ENCODE measurements around the gene ACYP2.
A peak's percentile ranks its signal among the peaks of the same experiment; 100 is the strongest.
"Not testable (repeated sequence)": the region's sequence is repeated elsewhere in the genome, so short reads cannot be mapped to it uniquely, and the experiment has no call there.

The ACYP2 gene

DNA sequence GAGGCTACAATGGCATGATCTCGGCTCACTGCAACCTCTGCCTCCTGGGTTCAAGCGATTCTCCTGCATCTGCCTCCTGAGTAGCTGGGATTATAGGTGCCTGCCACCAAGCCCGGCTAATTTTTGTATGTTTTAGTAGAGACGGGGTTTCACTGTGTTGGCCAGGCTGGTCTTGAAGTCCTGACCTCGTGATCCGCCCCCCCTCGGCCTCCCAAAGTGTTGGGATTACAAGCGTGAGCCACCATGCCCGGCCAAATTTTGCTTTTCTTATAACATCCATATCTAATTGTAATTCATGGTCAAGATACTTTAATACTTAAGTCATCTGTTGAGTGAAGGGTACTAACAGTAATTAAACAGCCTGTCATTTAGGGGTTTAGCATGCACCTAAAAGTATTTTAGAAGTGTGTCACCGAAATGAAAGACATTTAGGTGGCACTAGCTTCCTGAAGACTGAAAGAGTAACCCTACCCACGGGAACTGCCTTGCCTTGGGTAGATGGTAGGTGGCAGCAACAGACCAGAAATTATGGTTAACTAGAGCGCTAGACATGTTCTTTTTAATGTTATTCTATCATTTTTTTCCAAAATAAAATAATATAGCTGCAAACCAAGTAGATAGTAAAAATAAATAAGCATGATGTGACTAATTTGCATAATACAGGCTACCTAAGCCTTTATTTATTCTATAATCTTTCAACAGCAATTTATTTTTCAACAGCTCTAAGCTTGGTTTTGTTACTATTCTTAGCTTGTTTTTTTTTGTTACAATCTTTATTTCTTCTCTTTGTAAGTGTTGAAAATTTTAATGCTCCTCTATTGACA, 8.6 kb upstream of the ACYP2 start:
- no peak for TF ChIP-seq Cebpa-rat (IDR thresholded peaks at IDR 0.05)
- Histone ChIP-seq H3K9ac (peak overlapping the region in 2 of 11 experiments; percentile 21 to 28; a peak in 3 of 22 replicates), H3K27ac (no peak overlapping the region), H3K27me3 (no peaks in the 10 kb centered on the region), H3K36me3 (no peaks in the 10 kb centered on the region), H4K20me1 (no peaks in the 10 kb centered on the region), H3K4me2 (0 out of 22 replicates have a peak overlapping the region, but pooled peaks of 2 of the 11 experiments have one; percentile 1 to 6), H3K4me1 (peaks cover 5 to 39% (median 26%) of the 10 kb centered on the region in 10 experiments; a peak in 18 of 20 replicates), H3K9me3 (replicated peaks in 1 of 11) (no peaks in the 10 kb centered on the region), H3K4me3 (no peak overlapping the region)

DNA sequence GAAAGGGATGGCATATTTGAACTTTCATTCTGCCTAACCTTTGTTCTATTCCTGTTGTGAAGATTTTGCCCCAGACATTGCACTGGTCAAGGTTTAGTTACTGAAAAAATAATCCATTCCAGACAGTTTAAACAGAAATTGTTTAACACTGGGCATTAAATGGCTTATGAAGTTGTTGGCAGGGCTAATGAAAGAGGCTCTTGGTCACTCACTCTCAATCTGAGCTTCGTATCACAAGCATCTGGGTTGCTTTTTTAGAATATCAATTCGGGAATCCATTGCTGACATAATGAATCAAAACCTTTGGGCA, 8.0 kb upstream of the ACYP2 start:
- no peak for TF ChIP-seq Cebpa-rat (IDR thresholded peaks at IDR 0.05)
- Histone ChIP-seq H3K27ac (no peak overlapping the region), H3K9me3 (replicated peaks in 1 of 11) (no peaks in the 10 kb centered on the region), H3K9ac (peak overlapping the region in 2 of 11 experiments; percentile 21 to 23; a peak in 1 of 22 replicates), H4K20me1 (no peaks in the 10 kb centered on the region), H3K4me1 (peaks cover 5 to 34% (median 24%) of the 10 kb centered on the region in 10 experiments; a peak in 18 of 20 replicates), H3K4me3 (no peak overlapping the region), H3K27me3 (no peaks in the 10 kb centered on the region), H3K36me3 (no peaks in the 10 kb centered on the region), H3K4me2 (no peak overlapping the region)

DNA sequence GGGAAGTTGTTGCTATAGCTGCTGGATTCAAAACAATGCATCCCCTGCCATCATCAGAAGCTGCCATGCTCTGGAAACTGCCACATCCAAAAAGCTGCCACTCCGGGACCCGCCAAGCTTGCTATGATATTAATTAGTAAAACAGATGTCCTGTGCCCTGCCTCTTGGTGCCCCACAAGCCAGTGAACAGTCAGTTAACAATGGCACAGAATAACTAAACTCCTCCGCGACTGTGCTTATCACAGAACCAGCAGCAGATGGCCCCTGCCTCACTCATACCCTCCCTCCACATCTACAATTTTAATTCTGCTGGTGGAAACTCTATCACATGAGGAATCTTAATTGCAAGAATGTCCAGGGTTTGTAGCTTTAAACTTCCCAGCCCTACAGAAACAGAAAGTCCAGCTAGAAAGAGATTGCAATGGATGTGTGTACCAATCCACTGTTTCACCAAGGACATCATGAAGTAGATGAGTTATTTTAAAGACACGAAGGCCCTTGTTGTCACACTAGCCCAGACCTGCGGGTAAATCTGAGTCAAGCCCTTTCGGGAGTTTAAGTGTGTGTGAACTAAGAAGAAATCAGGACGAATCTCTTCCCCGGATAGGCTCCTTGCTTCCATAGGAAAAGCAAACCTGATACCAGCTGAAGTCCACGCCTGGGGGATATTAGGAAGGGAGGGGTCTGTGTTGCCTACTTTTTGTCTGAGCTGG, 7.4 kb upstream of the ACYP2 start:
- no peak for TF ChIP-seq Cebpa-rat (IDR thresholded peaks at IDR 0.05)

DNA sequence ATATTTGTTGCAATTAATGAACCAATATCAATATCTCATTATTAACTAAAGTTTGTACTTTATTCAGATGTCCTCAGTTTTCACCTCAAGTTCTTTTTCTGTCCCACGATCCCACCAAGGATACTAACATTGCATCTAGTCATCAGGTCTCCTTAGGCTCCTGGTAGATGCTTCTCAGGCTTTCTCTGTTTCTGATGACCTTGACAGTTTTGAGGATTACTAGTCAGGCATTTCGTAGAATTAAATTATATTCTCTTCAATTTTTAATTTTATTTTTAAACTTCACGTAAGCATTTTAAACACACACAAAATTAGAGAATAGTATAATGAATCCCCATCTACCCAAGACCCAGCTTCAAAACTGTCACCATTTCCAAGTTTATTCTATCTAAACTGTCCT, 5.6 kb upstream of the ACYP2 start:
- peaks cover 5 to 18% (median 10%) of the 10 kb centered on the region in 10 experiments; a peak in 19 of 20 replicates for H3K4me1 ChIP-seq
- H3K4me2 ChIP-seq: no peak overlapping the region
- H4K20me1 ChIP-seq: no peaks in the 10 kb centered on the region
- no peaks in the 10 kb centered on the region for H3K27me3 ChIP-seq
- no peak overlapping the region for H3K27ac ChIP-seq
- no peak overlapping the region for H3K9ac ChIP-seq
- no peaks in the 10 kb centered on the region for H3K9me3 ChIP-seq (replicated peaks in 1 of 11)
- no peak overlapping the region for H3K4me3 ChIP-seq
- TF ChIP-seq Cebpa-rat (IDR thresholded peaks at IDR 0.05): no peak
- no peaks in the 10 kb centered on the region for H3K36me3 ChIP-seq

More for the DNA sequence above, 7.4 kb upstream of the ACYP2 start:
- no peaks in the 10 kb centered on the region for H3K36me3 ChIP-seq
- no peak overlapping the region for H3K4me3 ChIP-seq
- H3K4me1 ChIP-seq: peaks cover 5 to 29% (median 19%) of the 10 kb centered on the region in 10 experiments; a peak in 18 of 20 replicates
- peak overlapping the region in 2 of 11 experiments; percentile 13 to 23; a peak in 1 of 22 replicates for H3K9ac ChIP-seq
- H3K27ac ChIP-seq: no peak overlapping the region
- H3K4me2 ChIP-seq: no peak overlapping the region
- H4K20me1 ChIP-seq: no peaks in the 10 kb centered on the region
- H3K27me3 ChIP-seq: no peaks in the 10 kb centered on the region
- H3K9me3 ChIP-seq (replicated peaks in 1 of 11): no peaks in the 10 kb centered on the region

DNA sequence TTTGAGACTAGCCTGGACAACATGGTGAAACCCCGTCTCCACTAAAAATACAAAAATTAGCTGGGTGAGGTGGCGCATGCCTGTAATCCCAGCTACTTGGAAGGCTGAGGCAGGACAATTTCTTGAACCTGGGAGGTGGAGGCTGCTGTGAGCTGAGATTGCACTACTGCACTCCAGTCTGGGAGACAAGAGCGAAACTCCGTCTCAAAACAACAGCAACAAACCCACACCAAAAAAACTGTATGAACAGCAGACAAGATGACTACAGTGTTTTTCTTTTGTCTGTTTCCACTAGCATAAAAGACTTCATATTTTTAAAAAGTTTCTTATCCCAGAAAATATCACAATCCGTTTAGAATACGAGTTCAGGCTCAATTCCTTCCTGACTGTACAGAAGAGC, 936 bp upstream of the ACYP2 start:
- H3K9ac ChIP-seq: peak overlapping the region in 10 of 11 experiments; percentile 95 to 99 (median 97); a peak in 20 of 22 replicates
- H4K20me1 ChIP-seq, H3K27me3 ChIP-seq: not testable (repeated sequence)
- H3K4me2 ChIP-seq: peak overlapping the region; percentile 55 to 82 (median 72)
- H3K4me3 ChIP-seq: peak overlapping the region; percentile 66 to 79 (median 71); a peak in 18 of 20 replicates
- peaks cover 7 to 11% (median 9%) of the 10 kb centered on the region in 10 experiments; a peak in 15 of 20 replicates for H3K4me1 ChIP-seq
- H3K27ac ChIP-seq: peak overlapping the region; percentile 97 to 100 (median 99); a peak in 21 of 22 replicates
- H3K9me3 ChIP-seq (replicated peaks in 1 of 11): peaks cover 21 to 33% (median 30%) of the 10 kb centered on the region in 11 experiments
- peaks cover 0 to 27% (median under 1%) of the 10 kb centered on the region in 11 experiments; a peak in 9 of 22 replicates for H3K36me3 ChIP-seq

DNA sequence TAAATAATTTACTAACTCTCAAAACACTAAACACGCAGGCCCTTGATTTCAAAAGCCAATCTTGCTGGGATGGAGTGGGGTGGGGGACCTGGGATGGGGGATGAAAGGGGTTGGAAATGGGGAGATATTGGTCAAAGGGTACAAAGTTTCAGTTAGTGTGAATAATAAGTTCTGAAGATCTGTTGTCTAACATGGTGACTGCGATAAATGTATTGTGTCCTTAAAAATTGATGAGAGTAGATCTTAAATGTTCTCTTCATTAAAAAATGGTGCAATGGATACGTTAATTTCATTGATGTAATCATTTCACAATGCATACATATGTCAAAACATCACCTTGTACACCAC, 505 bp upstream of the ACYP2 start:
- H3K4me3 ChIP-seq: peak overlapping the region; percentile 66 to 79 (median 71)
- no peaks in the 10 kb centered on the region for H4K20me1 ChIP-seq
- no peaks in the 10 kb centered on the region for H3K27me3 ChIP-seq
- peaks cover 24 to 37% (median 34%) of the 10 kb centered on the region in 11 experiments for H3K9me3 ChIP-seq (replicated peaks in 1 of 11)
- peaks cover 7 to 11% (median 9%) of the 10 kb centered on the region in 10 experiments; a peak in 15 of 20 replicates for H3K4me1 ChIP-seq
- no peak for TF ChIP-seq Cebpa-rat (IDR thresholded peaks at IDR 0.05)
- peak overlapping the region; percentile 55 to 82 (median 72) for H3K4me2 ChIP-seq
- peaks cover 0 to 31% (median 5%) of the 10 kb centered on the region in 11 experiments; a peak in 11 of 22 replicates for H3K36me3 ChIP-seq
- H3K27ac ChIP-seq: peak overlapping the region; percentile 97 to 100 (median 99)
- peak overlapping the region; percentile 95 to 99 (median 97) for H3K9ac ChIP-seq

- H4K20me1 ChIP-seq, H3K27me3 ChIP-seq, H3K9ac ChIP-seq, H3K4me2 ChIP-seq, H3K27ac ChIP-seq: not testable (repeated sequence)
- peaks cover 9 to 44% (median 19%) of the 10 kb centered on the region in 11 experiments; a peak in 21 of 22 replicates for H3K36me3 ChIP-seq
- peaks cover 41 to 54% (median 51%) of the 10 kb centered on the region in 11 experiments for H3K9me3 ChIP-seq (replicated peaks in 1 of 11)
- H3K4me3 ChIP-seq: peak overlapping the region in 7 of 10 experiments; percentile 66 to 79 (median 71); a peak in 7 of 20 replicates
- H3K4me1 ChIP-seq: peaks cover 7 to 11% (median 9%) of the 10 kb centered on the region in 10 experiments; a peak in 15 of 20 replicates
These were observed 1.2 kb downstream of the ACYP2 start for GRCh38 chr2:54116598-54116997.

GRCh38 chr2:54120950-54121349, 5.5 kb downstream of the ACYP2 start:
- Histone ChIP-seq H3K9ac (no peak overlapping the region), H3K36me3 (peaks cover 9 to 44% (median 19%) of the 10 kb centered on the region in 11 experiments; a peak in 21 of 22 replicates), H3K4me1 (peaks cover 0 to 7% (median 0%) of the 10 kb centered on the region in 10 experiments; a peak in 3 of 20 replicates), H3K27me3 (no peaks in the 10 kb centered on the region), H3K27ac (no peak overlapping the region), H3K4me2 (no peak overlapping the region), H3K4me3 (peak overlapping the region in 1 of 10 experiments; percentile 4; a peak in 3 of 20 replicates), H3K9me3 (replicated peaks in 1 of 11) (peaks cover 51 to 64% (median 58%) of the 10 kb centered on the region in 11 experiments), H4K20me1 (no peaks in the 10 kb centered on the region)
- TF ChIP-seq Cebpa-rat (IDR thresholded peaks at IDR 0.05): no peak
